ENCODE results near the gene OSMR.

Gene OSMR

GRCh38 chr5:38845526-38846378 is at the start of gene OSMR:
OSMR (plus strand) TSS chr5:38846012; CDS start chr5:38869045, 23,033 bp downstream.
- TF ChIP-seq CTCF (conservative IDR thresholded peaks at IDR 0.05; ENCODE audit: low read depth), result 0 out of 2 replicates have a peak, but pooled peaks have one; percentile 11
- ChIA-PET POLR2A (ENCODE audit: low non-redundant PET) (no interaction called here), CTCF (no interaction called here)
- H3K27ac ChIP-seq, result peak within 1 kb of the TSS; percentile 96
- DNase-seq (ENCODE audit: low spot score), result peak; percentile 99

- DNase-seq (ENCODE audit: low spot score), result no peak
- POLR2A ChIA-PET (ENCODE audit: low non-redundant PET), result no interaction called here
- no peak overlapping the region for H3K27ac ChIP-seq
- no peak for TF ChIP-seq CTCF (conservative IDR thresholded peaks at IDR 0.05; ENCODE audit: low read depth)
- CTCF ChIA-PET, result no interaction called here
These were observed 49.1 kb upstream of the OSMR start for GRCh38 chr5:38796742-38797108.

DNA sequence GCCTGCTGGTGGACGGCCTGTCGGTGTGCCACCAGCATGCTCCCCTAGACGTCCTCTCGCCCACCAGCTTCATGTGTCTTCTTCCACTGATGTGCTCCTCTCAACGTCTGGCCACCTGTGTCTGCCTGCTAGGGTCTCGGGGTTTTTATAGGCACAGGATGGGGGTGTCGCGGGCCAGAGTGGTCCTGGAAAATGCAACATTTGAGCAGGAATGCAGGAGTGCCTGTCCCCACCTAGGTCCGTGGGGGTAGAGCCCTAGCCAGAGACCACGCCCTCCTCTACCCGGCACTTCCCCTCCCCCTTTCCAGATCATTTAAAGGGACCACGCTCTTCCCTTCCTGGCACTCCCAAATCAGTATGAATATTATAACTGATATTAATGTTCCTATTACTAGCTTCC is 48.0 kb upstream of the OSMR start:
- H3K27ac ChIP-seq, result no peak overlapping the region
- ChIA-PET POLR2A (ENCODE audit: low non-redundant PET) (no interaction called here), CTCF (no interaction called here)
- DNase-seq (ENCODE audit: low spot score), result no peak
- no peak for TF ChIP-seq CTCF (conservative IDR thresholded peaks at IDR 0.05; ENCODE audit: low read depth)

DNA sequence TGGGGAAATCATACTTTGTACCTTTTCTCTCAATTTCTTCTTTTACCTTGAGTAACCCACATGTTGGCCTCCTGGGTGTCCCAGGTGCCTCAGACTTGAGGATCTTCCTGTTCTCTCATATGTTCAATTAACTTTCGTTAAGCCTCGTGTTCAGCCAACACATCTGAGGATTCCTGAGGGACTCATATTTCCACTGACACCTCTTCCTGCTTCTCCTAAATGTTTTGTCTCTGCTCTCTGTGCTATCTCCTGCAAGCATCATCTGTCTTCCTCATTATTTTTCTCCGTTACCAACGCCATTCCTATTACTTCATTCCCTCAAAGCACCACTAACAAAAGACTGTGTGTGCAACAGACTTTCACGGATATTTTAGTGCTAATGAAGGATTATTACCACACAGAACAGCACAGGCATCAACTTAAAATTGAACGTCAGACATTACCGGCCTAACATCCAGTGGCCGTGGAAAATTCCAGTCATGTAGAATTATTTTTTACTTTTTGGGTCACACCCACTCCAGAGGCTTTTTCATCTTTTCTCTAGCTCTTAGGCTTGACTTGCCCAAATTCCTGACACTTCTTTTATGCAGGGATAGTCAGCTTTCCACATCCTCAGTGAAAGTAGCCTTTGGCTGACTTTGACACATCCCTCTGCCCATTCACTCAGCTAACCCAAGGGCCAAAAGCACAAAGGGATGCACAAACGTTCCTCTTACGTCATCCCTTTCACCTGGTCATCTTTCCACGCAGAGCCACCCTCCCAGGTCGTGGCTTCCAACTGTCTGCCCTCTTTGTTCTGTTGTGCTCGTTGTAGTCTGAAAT is 46.0 kb upstream of the OSMR start:
- CTCF ChIA-PET, result interaction anchor here (0.5 to 1.3 kb wide), 2 partner anchors 10 to 12 kb away, joined by 3 to 5 read pairs; no protein-coding TSS in a partner anchor
- POLR2A ChIA-PET (ENCODE audit: low non-redundant PET), result no interaction called here
- H3K27ac ChIP-seq, result no peak overlapping the region
- no peak for TF ChIP-seq CTCF (conservative IDR thresholded peaks at IDR 0.05; ENCODE audit: low read depth)
- DNase-seq (ENCODE audit: low spot score), result no peak

- CTCF ChIA-PET, result interaction anchor here (1.3 kb wide), 1 partner anchor 9 kb away, joined by 5 read pairs; no protein-coding TSS in a partner anchor
- TF ChIP-seq CTCF (conservative IDR thresholded peaks at IDR 0.05; ENCODE audit: low read depth), result no peak
- no peak overlapping the region for H3K27ac ChIP-seq
- POLR2A ChIA-PET (ENCODE audit: low non-redundant PET), result no interaction called here
- DNase-seq (ENCODE audit: low spot score), result no peak
These were observed 45.3 kb upstream of the OSMR start for GRCh38 chr5:38800515-38800914.

DNA sequence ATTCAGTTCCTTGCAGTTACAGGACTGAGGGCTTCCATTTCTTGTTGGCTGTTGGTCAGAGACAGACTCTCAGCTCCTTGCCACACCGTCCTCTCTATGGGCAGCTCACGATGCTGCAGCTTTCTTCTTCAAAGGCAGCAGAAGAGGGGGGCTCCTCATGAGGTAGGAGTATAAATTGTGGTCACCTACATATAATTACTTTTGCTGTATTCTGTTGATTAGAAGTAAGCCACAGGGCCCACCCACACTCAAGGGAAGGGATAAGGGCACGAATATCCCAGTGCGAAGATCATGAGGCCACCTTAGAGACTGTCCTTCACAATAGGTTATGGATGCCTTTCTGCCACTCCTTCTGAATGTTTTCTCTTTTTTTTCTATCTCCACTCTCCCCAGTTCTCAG is 43.7 kb upstream of the OSMR start:
- POLR2A ChIA-PET (ENCODE audit: low non-redundant PET), result no interaction called here
- DNase-seq (ENCODE audit: low spot score), result no peak
- no peak for TF ChIP-seq CTCF (conservative IDR thresholded peaks at IDR 0.05; ENCODE audit: low read depth)
- CTCF ChIA-PET, result no interaction called here
- no peak overlapping the region for H3K27ac ChIP-seq

Measured in RWPE1 (cell line).